Measurements from ENCODE around the gene BSDC1.

Gene BSDC1

DNA sequence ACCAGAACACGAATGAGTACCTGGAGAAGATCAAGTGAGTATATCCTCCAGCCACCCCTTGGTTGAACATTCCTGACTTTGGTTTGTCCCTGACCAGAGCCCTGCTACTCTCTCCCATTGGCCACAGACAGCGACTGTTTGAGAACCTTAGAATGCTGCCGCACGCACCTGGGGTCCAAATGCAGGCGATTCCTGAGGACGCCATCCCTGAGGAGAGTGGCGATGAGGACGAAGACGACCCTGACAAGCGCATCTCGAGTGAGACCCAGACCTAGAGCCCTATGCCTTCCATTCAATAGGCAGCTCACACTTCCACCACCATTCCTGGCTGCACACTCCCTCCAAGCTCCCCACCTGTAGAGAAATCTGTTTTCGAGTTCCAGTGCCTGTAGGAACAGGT is 62.7 kb downstream of the BSDC1 start:
- peak overlapping the region; percentile 66 for H3K27ac Mint-ChIP-seq
- no peaks in the 10 kb centered on the region for H3K9me3 Mint-ChIP-seq
- DNase-seq: no peak
- no peak overlapping the region for H3K4me3 Mint-ChIP-seq
- H3K4me1 Mint-ChIP-seq (ENCODE audit: low read depth): peaks cover 23% of the 10 kb centered on the region
- peaks cover 82% of the 10 kb centered on the region for H3K36me3 Mint-ChIP-seq (ENCODE audit: low read depth)
- H3K27me3 Mint-ChIP-seq: no peaks in the 10 kb centered on the region

DNA sequence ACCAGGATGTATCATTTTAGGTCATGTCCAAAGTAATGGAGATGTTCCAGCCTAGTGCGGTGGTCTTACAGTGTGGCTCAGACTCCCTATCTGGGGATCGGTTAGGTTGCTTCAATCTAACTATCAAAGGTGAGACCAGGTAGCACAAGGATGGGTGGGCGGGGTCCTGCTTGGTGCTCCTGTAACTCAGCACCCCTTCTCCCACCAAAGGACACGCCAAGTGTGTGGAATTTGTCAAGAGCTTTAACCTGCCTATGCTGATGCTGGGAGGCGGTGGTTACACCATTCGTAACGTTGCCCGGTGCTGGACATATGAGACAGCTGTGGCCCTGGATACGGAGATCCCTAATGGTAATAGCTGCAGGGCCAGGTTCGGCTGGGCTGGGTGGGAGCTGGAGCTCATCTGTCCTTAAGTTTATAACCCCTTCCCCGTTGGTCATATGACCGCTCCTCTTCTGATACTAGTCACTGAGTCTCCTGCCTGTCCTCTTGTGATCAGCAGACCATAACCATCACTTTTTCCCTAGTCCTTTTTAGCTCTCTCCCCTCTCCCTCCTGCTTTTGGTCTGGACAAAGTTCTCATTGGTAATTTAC is 63.6 kb downstream of the BSDC1 start:
- H3K27ac Mint-ChIP-seq: peak overlapping the region; percentile 13
- no peak overlapping the region for H3K4me3 Mint-ChIP-seq
- DNase-seq: no peak
- no peaks in the 10 kb centered on the region for H3K27me3 Mint-ChIP-seq
- peaks cover 89% of the 10 kb centered on the region for H3K36me3 Mint-ChIP-seq (ENCODE audit: low read depth)
- peaks cover 23% of the 10 kb centered on the region for H3K4me1 Mint-ChIP-seq (ENCODE audit: low read depth)
- no peaks in the 10 kb centered on the region for H3K9me3 Mint-ChIP-seq

DNA sequence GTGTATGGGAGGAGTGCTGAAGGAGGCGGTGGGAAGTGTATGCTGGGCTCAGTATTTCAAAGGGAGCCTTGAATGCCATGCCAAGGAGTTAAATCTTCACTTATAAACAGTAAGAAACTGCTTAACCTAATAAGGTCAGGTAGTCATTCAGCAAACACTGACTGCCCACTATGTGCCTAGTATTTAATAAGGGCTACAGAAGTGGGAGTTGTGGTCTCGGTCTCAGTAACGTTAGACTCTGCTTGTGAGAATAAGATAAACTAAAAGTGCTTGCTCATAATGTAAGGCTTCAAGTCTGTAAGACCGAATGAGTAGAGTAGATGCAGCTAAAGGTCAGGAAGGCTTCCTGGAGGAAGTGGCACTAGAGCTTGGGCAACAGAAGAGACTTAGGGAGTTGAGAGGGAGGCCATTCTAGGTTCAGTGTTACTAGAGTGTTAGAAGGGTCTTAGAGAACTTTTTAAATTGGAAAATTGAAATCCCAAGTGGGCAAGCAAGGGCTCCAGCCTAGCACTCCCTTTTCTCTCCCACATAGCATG is 64.2 kb downstream of the BSDC1 start:
- Mint-ChIP-seq H3K36me3 (ENCODE audit: low read depth) (peaks cover 96% of the 10 kb centered on the region), H3K9me3 (no peaks in the 10 kb centered on the region), H3K27ac (peak overlapping the region; percentile 84), H3K4me1 (ENCODE audit: low read depth) (peaks cover 22% of the 10 kb centered on the region), H3K4me3 (no peak overlapping the region), H3K27me3 (no peaks in the 10 kb centered on the region)
- DNase-seq: no peak

DNA sequence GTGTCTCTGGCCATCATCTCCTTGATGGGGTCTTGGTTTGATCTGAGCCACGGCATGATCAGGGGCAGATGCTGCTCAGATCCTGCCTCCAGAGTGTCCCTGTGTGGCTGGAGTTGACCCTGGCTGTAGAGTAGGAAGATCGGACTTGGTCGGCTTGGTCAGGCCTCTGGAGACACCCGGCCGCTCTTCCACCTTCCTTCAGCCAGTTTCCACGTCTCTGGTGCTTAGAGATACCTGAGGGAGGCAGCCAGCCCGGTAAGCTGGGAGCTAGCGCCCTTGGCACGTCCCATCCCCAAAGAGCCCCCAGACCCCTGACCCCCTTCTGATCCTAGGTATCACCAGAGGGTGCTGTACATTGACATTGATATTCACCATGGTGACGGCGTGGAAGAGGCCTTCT is 67.0 kb downstream of the BSDC1 start:
- DNase-seq: no peak
- H3K4me1 Mint-ChIP-seq (ENCODE audit: low read depth): peaks cover 22% of the 10 kb centered on the region
- peaks cover 92% of the 10 kb centered on the region for H3K36me3 Mint-ChIP-seq (ENCODE audit: low read depth)
- no peaks in the 10 kb centered on the region for H3K27me3 Mint-ChIP-seq
- H3K9me3 Mint-ChIP-seq: no peaks in the 10 kb centered on the region
- H3K4me3 Mint-ChIP-seq: no peak overlapping the region
- H3K27ac Mint-ChIP-seq: no peak overlapping the region

DNA sequence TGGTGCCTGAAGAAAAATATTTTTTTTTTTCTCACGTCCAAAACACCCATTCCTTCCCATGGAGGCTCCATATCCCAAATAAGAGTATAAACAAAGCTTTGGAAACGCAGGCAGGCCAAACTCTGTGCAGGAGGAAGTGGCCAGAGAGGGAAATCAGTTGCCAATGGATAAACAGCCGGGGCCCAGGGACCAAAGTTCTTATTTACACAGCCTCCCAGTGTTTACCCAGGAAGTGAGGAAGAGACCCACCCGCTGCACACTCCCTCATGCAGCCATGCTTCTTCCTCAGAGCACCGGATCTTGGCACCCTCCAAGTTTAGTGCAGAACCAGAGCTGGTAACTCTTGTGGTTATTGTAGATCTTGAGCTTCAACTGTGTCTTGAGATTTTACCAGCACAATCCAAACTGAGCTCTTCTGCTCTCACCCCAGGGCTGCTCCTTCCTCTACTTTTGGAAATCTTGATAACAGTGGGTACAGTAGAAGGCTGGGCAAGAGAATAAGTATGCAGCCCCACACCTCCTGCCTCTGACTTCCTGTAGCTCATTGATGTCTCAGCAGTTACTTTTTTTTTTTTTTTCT is 72.4 kb downstream of the BSDC1 start:
- H3K27me3 Mint-ChIP-seq: no peaks in the 10 kb centered on the region
- no peaks in the 10 kb centered on the region for H3K9me3 Mint-ChIP-seq
- H3K36me3 Mint-ChIP-seq (ENCODE audit: low read depth): peaks cover 82% of the 10 kb centered on the region
- no peak for DNase-seq
- H3K4me3 Mint-ChIP-seq: no peak overlapping the region
- H3K4me1 Mint-ChIP-seq (ENCODE audit: low read depth): peaks cover 40% of the 10 kb centered on the region
- peak overlapping the region; percentile 86 for H3K27ac Mint-ChIP-seq

DNA sequence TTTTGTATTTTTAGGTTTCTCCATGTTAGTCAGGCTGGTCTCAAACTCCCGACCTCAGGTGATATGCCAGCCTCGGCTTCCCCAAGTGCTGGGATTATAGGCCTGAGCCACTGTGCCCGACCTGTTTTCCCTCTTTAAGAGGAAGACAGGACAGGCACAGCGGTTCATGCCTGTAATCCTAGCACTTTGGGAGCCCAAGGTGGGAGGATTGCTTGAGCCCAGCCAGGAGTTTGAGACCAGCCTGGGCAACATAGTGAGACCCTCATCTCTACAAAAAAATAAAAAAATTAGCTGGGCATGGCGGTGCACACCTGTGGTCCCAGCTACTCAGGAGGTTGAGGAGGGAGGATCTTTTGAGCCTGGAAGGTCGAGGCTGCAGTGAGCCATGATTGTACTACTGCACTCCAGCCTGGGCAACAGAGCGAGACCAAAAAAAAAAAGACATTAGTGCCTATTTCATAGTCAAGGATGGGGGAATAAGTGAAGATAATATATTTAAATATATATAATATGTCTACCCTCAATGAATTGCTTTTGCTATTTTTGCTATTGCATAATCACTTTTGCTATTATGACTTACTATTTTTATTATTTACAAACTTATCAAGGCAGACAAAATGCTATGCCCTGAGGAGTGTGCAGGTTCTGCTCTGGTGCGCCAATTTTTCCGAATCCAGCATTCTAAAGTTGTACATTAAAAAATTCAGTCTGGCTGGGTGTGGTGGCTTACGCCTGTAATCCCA is 75.9 kb downstream of the BSDC1 start:
- no peak overlapping the region for H3K4me3 Mint-ChIP-seq
- H3K4me1 Mint-ChIP-seq (ENCODE audit: low read depth): peaks cover 43% of the 10 kb centered on the region
- no peak overlapping the region for H3K27ac Mint-ChIP-seq
- no peaks in the 10 kb centered on the region for H3K27me3 Mint-ChIP-seq
- H3K36me3 Mint-ChIP-seq (ENCODE audit: low read depth): peaks cover 68% of the 10 kb centered on the region
- H3K9me3 Mint-ChIP-seq: no peaks in the 10 kb centered on the region
- DNase-seq: no peak

DNA sequence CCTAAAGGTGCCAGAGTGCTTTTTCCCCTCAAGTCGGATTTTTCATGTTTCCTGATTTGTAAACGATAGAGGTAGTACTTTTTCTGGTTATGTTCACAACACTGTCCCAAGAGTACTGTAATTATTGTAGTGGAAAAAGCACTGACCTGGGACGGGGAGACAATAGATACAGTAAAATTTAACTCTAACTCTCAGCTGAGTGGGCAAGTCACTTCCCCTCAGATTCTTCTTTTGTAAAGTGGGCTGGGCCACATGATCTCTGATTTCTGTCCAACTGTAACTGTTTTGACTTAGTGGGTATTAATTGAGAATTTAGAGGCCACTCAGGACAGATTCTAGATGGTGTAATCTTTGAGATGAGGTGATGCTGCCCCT is 77.4 kb downstream of the BSDC1 start:
- peaks cover 35% of the 10 kb centered on the region for H3K4me1 Mint-ChIP-seq (ENCODE audit: low read depth)

More for the DNA sequence above, 77.4 kb downstream of the BSDC1 start:
- H3K9me3 Mint-ChIP-seq: no peaks in the 10 kb centered on the region
- DNase-seq: no peak
- H3K4me3 Mint-ChIP-seq: no peak overlapping the region
- H3K27ac Mint-ChIP-seq: peak overlapping the region; percentile 71
- H3K27me3 Mint-ChIP-seq: no peaks in the 10 kb centered on the region
- peaks cover 59% of the 10 kb centered on the region for H3K36me3 Mint-ChIP-seq (ENCODE audit: low read depth)
